Osteoblast (primary cell): ENCODE results near the gene EIF4E1B. TPM values are rescaled to one million over a fixed set of nuclear protein-coding genes. Genes with fewer than 3 reads are reported as not detected.
A peak's percentile ranks its signal among the peaks of the same experiment; 100 is the strongest.

Experiments
- DNase-seq: peaks from one replicate; pipeline ENCODE4 v3.0.0; 2011; ENCODE audit warnings: low spot score, mixed read lengths; ENCODE audit not compliant: insufficient read length; ENCODE audit errors: missing footprints
- H2AFZ ChIP-seq: 2 replicates; pipeline ENCODE4 v1.6.0; 2011; ENCODE audit warnings: mild to moderate bottlenecking, low read length
- H3K27ac ChIP-seq: 2 replicates; pipeline ENCODE4 v1.5.1; 2011; ENCODE audit warnings: mild to moderate bottlenecking, low read depth, low read length, moderate library complexity
- H3K27me3 ChIP-seq: 2 replicates; pipeline ENCODE4 v1.6.0; 2012; ENCODE audit warnings: mild to moderate bottlenecking, control low read depth, inconsistent platforms, low read length, moderate library complexity; ENCODE audit not compliant: insufficient read depth
- H3K36me3 ChIP-seq: 2 replicates; pipeline ENCODE4 v1.5.1; 2011; ENCODE audit warnings: mild to moderate bottlenecking, low read length, control low read depth, moderate library complexity; ENCODE audit not compliant: insufficient read depth
- H3K4me1 ChIP-seq: 2 replicates; pipeline ENCODE4 v1.5.1; 2011; ENCODE audit warnings: mild to moderate bottlenecking, low read length, control low read depth, moderate library complexity; ENCODE audit not compliant: insufficient read depth
- H3K4me2 ChIP-seq: 2 replicates; pipeline ENCODE4 v1.6.0; 2011; ENCODE audit warnings: mild to moderate bottlenecking, low read length; ENCODE audit not compliant: insufficient read depth
- H3K4me3 ChIP-seq: fragments of 200-600 bp; sonication (generic); 3 replicates; pipeline ENCODE4 v1.5.1; 2012; ENCODE audit warnings: mild to moderate bottlenecking, low read length, inconsistent platforms; ENCODE audit not compliant: insufficient read depth
- H3K79me2 ChIP-seq: 2 replicates; pipeline ENCODE4 v1.6.0; 2012; ENCODE audit warnings: mild to moderate bottlenecking, low read length, control low read depth, inconsistent platforms; ENCODE audit not compliant: insufficient read depth
- H3K9me3 ChIP-seq: 2 replicates; pipeline ENCODE4 v1.5.1; 2011; ENCODE audit warnings: low read depth, low read length, control low read depth
- H4K20me1 ChIP-seq: 2 replicates; pipeline ENCODE4 v1.6.0; 2012; ENCODE audit warnings: mild to moderate bottlenecking, low read length, control low read depth; ENCODE audit not compliant: insufficient read depth
- total RNA-seq: library from RNA; depleted of rRNA; stranded (reverse); fragments of >200 nt; gene quantifications from 2 replicates; pipeline ENCODE4 v1.2.3, GENCODE V29; 2012
- TF ChIP-seq, protein P1 (sequence below): IDR thresholded peaks from 2 replicates; pipeline ENCODE4 v1.5.1; 2011; ENCODE audit warnings: mild to moderate bottlenecking, low read depth, low read length, moderate library complexity; ENCODE audit errors: extremely low read depth

Gene EIF4E1B
- total RNA-seq, 1 donor = not detected

DNA sequence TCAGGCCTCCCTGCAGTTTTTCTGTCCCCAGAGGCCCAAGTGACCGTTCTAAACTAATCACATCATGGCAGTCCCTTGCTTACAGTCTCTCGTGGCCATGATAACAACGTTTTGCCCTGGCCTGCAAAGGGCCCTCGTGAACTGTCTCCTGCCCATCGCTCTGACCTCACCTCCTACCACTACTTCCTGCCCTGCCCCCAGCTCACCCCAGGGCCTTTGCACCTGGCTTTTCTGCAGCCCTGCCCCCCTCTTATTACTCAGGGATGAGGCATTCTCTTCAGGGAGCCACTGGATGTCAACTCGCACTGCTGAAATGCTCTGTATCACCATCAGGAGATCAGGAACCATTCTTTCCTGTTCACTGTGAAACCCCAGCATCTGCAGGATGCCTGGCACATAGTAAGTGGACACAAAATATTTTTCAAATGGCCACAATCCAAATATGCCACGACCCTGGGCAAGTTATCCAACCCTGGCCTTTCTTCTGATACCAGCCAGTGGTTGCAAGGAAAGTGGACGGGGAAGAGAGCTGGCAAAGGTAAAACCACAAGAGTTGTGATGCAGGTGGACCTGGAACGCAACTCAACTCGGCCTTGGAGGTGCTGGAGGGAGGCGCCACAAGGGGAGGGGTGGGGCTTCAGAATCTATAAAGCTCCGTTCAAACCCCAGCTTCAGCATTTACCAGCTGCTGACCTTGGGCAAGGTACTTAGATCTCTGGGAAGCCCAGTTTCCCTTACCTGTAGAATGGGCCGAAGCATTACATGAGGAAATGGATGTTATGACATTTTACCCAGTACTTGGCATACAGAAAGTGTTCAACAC, 1.9 kb upstream of the EIF4E1B start:
- Histone ChIP-seq H3K27me3 (peaks cover 84% of the 10 kb centered on the region), H4K20me1 (peaks cover 6% of the 10 kb centered on the region), H3K4me1 (no peaks in the 10 kb centered on the region), H3K4me3 (no peak overlapping the region), H3K9me3 (no peaks in the 10 kb centered on the region), H3K4me2 (no peak overlapping the region), H3K36me3 (no peaks in the 10 kb centered on the region), H2AFZ (no peak overlapping the region), H3K27ac (no peak overlapping the region), H3K79me2 (no peaks in the 10 kb centered on the region)
- DNase-seq = no peak
- TF ChIP-seq, protein P1, sequence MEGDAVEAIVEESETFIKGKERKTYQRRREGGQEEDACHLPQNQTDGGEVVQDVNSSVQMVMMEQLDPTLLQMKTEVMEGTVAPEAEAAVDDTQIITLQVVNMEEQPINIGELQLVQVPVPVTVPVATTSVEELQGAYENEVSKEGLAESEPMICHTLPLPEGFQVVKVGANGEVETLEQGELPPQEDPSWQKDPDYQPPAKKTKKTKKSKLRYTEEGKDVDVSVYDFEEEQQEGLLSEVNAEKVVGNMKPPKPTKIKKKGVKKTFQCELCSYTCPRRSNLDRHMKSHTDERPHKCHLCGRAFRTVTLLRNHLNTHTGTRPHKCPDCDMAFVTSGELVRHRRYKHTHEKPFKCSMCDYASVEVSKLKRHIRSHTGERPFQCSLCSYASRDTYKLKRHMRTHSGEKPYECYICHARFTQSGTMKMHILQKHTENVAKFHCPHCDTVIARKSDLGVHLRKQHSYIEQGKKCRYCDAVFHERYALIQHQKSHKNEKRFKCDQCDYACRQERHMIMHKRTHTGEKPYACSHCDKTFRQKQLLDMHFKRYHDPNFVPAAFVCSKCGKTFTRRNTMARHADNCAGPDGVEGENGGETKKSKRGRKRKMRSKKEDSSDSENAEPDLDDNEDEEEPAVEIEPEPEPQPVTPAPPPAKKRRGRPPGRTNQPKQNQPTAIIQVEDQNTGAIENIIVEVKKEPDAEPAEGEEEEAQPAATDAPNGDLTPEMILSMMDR = no peak

DNA sequence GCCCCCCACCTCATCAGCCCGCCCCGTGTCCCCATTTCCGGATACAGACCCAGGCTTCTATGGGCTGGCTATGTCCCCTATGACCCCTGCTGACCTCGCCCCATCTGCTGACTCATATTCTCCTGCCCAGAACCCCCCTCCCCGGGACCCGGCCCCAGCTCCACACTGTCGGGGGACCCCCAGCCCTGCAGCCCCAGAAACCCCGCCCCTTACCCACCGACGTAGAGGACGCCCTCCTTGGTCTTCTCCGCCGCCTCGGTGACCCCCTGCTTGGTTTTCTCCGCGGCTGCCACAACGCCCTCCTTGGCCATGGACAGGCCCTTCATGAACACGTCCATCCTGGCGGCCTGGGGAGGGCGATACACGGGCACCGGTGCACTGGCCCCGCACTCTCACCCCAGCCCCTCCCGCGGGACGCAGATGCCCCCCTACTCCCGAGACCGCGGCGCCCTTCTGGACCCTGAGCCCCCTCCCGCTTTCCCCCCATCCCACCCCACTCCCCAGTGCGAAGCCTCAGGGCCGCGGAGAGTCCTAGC, 1.1 kb upstream of the EIF4E1B start:
- no peaks in the 10 kb centered on the region for H3K36me3 ChIP-seq
- peaks cover 86% of the 10 kb centered on the region for H3K27me3 ChIP-seq
- H3K4me2 ChIP-seq = no peak overlapping the region
- H3K27ac ChIP-seq = no peak overlapping the region
- H3K4me3 ChIP-seq = no peak overlapping the region
- TF ChIP-seq, protein P1 = no peak
- no peaks in the 10 kb centered on the region for H3K79me2 ChIP-seq
- H4K20me1 ChIP-seq = peaks cover 6% of the 10 kb centered on the region
- no peak overlapping the region for H2AFZ ChIP-seq
- no peak for DNase-seq
- H3K9me3 ChIP-seq = no peaks in the 10 kb centered on the region
- no peaks in the 10 kb centered on the region for H3K4me1 ChIP-seq

DNA sequence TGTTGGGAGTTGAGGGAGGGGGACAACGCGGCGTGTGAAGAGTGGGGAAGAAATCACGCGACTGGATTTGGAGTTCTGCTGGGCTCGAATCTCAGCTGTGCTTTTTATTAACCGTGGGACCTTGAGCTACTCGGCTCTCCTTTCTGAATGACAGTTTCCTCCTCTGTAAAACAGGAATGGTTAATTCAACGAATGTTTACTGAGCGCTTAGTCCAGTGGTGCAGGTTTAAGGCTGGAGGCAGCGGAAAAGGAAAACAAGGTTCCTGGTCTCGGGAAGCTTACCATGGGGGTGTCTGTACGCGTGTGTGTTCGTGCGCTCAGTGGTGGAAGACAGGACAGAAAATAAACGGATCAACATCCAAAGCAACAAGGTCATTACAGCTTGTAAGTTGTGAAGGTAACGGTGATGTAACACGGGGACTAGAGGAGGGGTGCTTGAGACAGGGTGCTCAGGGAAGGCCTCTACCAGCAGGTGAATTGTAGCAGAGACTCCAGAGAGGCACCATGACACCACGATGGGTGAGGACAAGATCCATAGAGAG, 277 bp downstream of the EIF4E1B start:
- no peaks in the 10 kb centered on the region for H3K9me3 ChIP-seq
- no peak for DNase-seq
- H3K4me3 ChIP-seq = peak overlapping the region; percentile 61
- H3K27me3 ChIP-seq = peaks cover 85% of the 10 kb centered on the region
- TF ChIP-seq, protein P1 = no peak
- H3K36me3 ChIP-seq = no peaks in the 10 kb centered on the region
- H3K4me2 ChIP-seq = peak overlapping the region; percentile 76
- H2AFZ ChIP-seq = no peak overlapping the region
- peaks cover 6% of the 10 kb centered on the region for H4K20me1 ChIP-seq
- no peaks in the 10 kb centered on the region for H3K79me2 ChIP-seq
- H3K4me1 ChIP-seq = no peaks in the 10 kb centered on the region
- no peak overlapping the region for H3K27ac ChIP-seq
